Kidney tubule cell (primary cell): ENCODE measurements around the gene ZNF222.

Experiments
- DNase-seq: peaks from one replicate; pipeline ENCODE4 v3.0.0-alpha.2; 2018; ENCODE audit warnings: low spot score

The ZNF222 gene

DNA sequence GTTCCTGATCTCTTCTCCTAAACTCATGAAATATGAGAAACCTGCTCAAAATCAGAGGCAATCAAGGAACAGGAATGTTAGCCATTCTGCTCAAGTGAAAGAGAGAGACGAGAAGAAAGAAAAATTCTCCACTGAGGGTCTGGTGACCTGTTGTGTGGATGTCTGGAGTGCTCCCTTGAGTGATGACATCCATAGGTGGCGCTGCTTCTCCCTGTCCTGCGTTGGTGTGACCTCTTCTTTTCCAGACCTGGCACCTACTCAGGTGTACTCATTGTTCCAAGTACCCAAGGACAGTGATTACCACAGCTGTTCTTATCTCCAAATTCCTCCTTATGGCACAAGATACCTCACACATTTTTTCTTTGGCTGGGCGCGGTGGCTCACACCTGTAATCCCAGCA, 30.7 kb downstream of the ZNF222 start:
- no peak for DNase-seq

DNA sequence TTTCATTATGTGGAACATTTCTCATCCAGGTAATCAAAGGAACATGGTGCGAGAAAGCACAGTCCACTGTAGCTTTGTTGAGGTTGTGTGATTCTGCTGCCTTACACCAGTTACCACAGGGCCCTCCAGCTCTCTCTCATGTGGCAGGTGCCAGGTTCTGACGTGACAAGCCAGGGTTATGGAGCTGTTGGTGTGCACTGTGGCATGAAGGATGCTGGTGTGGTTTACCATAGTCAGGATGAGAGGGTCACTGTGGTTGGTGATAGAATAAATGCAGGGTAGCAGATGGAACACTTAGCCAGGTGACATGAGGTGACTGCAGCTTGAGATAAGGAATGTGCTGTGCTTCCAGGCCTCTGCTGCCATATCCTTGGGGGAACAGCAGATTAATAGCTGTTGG, 34.0 kb downstream of the ZNF222 start:
- DNase-seq: no peak

DNA sequence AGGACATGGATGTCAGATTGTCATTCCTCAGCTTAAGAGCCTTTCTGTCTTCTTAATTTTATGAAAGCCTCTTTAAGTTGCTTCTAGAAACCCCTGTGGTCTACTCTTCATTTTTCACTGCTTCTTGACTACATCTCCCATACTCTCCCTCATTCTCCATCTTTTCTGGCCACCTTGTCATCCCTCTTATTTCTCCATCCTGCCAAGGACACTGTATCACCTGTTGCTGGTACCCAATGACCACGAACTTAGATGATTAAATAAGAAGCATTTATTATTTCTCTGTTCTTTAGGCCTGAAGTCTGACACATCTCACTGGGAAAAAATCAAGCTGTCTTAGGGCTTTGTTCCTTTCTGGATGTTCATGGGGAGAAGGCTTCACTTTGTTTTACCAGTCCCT, 35.9 kb downstream of the ZNF222 start:
- no peak for DNase-seq

DNA sequence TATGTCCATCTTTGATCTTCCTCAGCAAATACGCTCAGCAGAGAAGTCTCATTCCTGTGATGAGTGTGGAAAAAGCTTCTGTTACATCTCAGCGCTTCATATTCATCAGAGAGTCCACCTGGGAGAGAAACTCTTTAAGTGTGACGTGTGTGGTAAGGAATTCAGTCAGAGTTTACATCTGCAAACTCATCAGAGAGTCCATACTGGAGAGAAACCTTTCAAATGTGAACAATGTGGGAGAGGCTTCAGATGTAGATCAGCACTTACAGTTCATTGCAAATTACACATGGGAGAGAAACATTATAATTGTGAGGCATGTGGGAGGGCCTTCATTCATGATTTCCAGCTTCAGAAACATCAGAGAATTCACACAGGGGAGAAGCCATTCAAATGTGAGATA, 41.1 kb downstream of the ZNF222 start:
- no peak for DNase-seq

DNA sequence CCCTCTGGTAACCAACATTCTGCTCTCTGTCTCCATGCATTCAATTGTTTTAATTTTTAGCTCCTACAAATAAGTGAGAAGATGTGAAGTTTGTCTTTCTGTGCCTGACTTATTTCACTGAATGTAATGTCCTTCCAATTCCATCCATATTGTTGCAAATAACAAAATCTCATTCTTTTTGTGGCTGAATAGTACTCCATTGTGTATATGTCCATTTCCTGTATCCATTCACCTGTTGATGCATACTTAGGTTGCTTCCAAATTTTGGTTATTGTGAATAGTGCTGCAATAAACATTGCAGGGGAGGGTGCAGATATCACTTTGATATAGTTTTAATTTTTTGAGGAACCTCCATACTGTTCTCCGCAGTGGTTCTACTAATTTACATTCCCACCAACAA, 44.2 kb downstream of the ZNF222 start:
- DNase-seq: no peak

DNA sequence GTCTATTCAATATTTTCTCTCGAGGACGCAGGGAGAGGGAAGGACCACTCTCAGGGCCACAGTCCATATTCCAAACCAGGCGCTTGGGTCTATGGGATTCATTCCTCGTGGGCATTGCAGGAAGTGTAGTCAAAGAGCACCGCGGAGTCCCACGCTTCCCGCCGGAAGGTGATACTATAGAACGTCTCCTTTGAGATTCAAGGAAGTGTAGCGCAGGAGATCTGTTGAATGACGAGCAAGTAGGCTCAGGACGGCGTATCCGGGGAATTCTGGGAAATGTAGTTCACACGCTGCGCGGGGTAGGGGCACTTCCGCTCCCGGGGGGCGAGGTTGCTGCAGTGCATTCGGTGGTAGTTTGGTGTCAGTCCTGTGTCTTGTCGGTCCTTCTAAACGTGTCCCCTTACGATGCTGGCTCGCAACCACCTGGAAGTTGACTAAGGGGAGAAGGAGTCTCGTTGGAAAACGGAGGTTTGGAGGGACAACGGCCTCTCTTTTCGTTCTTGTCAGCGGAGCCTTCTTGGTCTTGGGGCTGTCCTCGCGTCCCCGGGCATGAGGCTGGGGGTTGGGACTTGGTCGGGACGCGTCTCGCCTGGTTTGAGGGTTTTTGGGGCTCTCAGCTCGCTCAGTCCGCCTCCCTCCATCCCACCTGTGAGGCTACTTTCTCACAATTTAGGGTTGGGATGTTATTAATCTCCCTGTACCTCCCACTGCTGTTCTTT, 46.8 kb downstream of the ZNF222 start, which contains the start of gene ZNF284:
TSS of gene ZNF284 (plus strand) at position 336 of the 719 bp plus-strand sequence. CDS start 4,231 bp downstream, outside the sequence.
- peak; percentile 88 for DNase-seq

DNA sequence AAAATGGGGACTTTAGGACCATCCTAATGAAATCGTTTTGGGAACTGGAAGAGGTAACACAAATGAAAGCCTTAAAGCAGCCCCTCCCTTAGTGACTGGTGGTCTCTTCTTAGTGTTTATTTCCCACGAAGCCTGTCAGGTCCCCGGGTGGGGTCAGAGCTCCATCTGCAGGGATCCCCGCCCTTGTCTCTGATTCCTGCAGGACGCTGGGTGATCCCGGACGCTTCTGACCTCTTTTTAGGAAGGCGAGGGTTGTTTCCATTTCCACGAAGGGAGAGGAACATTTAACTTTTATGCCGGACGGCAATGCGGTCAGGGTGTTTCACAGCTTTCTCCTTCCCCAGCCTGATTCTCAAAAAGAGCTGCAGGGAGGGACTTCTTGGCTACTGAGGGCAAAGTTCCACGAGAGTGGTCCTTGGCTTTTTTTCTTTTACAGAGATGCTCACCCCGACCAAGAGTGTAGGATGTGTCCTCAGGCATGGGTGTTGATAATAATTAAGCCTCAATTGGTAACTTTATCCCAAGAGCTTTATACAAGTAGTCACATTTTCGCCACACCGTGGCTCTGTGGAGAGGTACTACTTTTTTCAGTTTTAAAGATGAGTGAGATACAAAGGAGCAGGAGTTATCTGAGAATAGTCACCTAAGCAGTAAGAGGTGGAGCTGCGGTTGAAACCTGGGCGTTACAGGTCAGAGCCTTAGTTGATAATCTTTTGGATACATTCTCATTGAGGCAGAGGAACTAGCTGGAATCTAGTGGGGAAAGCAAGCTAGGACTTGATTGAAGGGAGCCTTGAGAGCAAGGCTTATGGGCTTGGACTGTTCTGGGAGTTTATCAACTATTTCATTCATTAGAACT, 47.6 kb downstream of the ZNF222 start:
- DNase-seq: peak; percentile 20

DNA sequence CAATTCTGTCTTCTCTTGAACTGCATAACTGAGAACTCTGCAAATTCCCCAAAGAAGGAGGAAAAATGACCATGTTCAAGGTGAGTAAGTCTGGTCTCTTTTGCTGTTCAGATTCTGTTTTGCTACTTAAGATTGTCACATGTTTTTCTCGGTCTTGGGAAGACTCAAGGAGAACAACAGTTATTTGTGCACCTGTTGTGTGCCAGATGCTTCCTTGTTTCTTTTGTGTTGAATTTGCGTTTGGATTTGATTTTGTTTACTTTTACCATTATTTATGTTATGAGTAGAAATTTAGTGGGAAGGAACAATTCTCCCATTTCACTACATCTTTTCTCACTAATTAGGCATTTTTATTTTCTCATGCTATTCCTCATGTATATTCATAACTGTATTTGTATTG, 51.1 kb downstream of the ZNF222 start:
- no peak for DNase-seq
